Glomerular visceral epithelial cell (primary cell): Measurements from ENCODE around the gene ADAMTSL5.
"Not testable (repeated sequence)": the region's sequence is repeated elsewhere in the genome, so short reads cannot be mapped to it uniquely, and the experiment has no call there.

Source experiments
- DNase-seq: peaks from one replicate; pipeline ENCODE4 v3.0.0-alpha.2; 2016; ENCODE audit errors: extremely low spot score

Gene ADAMTSL5

GRCh38 chr19:1529430-1529816 lies 16.6 kb upstream of the ADAMTSL5 start:
- no peak for DNase-seq

- no peak for DNase-seq
Observed at GRCh38 chr19:1528596-1529429, 16.0 kb upstream of the ADAMTSL5 start.

GRCh38 chr19:1527650-1528309 lies 15.0 kb upstream of the ADAMTSL5 start:
- no peak for DNase-seq

- no peak for DNase-seq
Observed at GRCh38 chr19:1526979-1527649, 14.3 kb upstream of the ADAMTSL5 start.

GRCh38 chr19:1526066-1526778 lies 13.4 kb upstream of the ADAMTSL5 start:
- DNase-seq = no peak

- DNase-seq = no peak
Observed at GRCh38 chr19:1525343-1525742, 12.5 kb upstream of the ADAMTSL5 start.

- DNase-seq = no peak
Observed at GRCh38 chr19:1524972-1525325, 12.1 kb upstream of the ADAMTSL5 start.

GRCh38 chr19:1524287-1524971 lies 11.6 kb upstream of the ADAMTSL5 start:
- DNase-seq = no peak

GRCh38 chr19:1523412-1524286 lies 10.8 kb upstream of the ADAMTSL5 start, which contains the start of gene PLK5:
TSS of gene PLK5 (plus strand) at chr19:1524077. CDS start at chr19:1526997, 2,920 bp downstream.
- DNase-seq = no peak

- no peak for DNase-seq
Observed at GRCh38 chr19:1522838-1523237, 10.0 kb upstream of the ADAMTSL5 start.

- no peak for DNase-seq
Observed at GRCh38 chr19:1522061-1522460, 9.2 kb upstream of the ADAMTSL5 start.

GRCh38 chr19:1521636-1522035 lies 8.8 kb upstream of the ADAMTSL5 start:
- DNase-seq = no peak

GRCh38 chr19:1520203-1520780 lies 7.5 kb upstream of the ADAMTSL5 start:
- no peak for DNase-seq

GRCh38 chr19:1519802-1520201 lies 7.0 kb upstream of the ADAMTSL5 start:
- not testable (repeated sequence) for DNase-seq

- DNase-seq = no peak
Observed at GRCh38 chr19:1518471-1518870, 5.7 kb upstream of the ADAMTSL5 start.

GRCh38 chr19:1516395-1516753 lies 3.6 kb upstream of the ADAMTSL5 start:
- no peak for DNase-seq

- no peak for DNase-seq
Observed at GRCh38 chr19:1514986-1515721, 2.3 kb upstream of the ADAMTSL5 start.

- DNase-seq = no peak
Observed at GRCh38 chr19:1514295-1514661, 1.5 kb upstream of the ADAMTSL5 start.

GRCh38 chr19:1513499-1514294 lies 878 bp upstream of the ADAMTSL5 start:
- peak; percentile 59 for DNase-seq
